ENCODE results near the gene TELO2.

TELO2 gene

GRCh38 chr16:1537138-1537577, 44.0 kb downstream of the TELO2 start (continued):
- TF ChIP-seq, protein P1, sequence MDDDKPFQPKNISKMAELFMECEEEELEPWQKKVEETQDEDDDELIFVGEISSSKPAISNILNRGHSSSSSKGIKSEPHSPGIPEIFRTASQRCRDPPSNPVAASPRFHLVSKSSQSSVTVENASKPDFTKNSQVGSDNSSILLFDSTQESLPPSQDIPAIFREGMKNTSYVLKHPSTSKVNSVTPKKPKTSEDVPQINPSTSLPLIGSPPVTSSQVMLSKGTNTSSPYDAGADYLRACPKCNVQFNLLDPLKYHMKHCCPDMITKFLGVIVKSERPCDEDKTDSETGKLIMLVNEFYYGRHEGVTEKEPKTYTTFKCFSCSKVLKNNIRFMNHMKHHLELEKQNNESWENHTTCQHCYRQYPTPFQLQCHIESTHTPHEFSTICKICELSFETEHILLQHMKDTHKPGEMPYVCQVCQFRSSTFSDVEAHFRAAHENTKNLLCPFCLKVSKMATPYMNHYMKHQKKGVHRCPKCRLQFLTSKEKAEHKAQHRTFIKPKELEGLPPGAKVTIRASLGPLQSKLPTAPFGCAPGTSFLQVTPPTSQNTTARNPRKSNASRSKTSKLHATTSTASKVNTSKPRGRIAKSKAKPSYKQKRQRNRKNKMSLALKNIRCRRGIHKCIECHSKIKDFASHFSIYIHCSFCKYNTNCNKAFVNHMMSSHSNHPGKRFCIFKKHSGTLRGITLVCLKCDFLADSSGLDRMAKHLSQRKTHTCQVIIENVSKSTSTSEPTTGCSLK (tag by site-specific recombination; IDR thresholded peaks at IDR 0.05): no peak
- no peak for TF ChIP-seq ZSCAN30 (tag by site-specific recombination; IDR thresholded peaks at IDR 0.05)
- no peak for TF ChIP-seq PRDM4 (tag by site-specific recombination; IDR thresholded peaks at IDR 0.05)
- TF ChIP-seq GFI1B (tag by site-specific recombination; IDR thresholded peaks at IDR 0.05): no peak
- no peak for TF ChIP-seq ZNF571 (tag by site-specific recombination; IDR thresholded peaks at IDR 0.05)
- no peak for TF ChIP-seq ZNF521 (tag by site-specific recombination; IDR thresholded peaks at IDR 0.05)
- TF ChIP-seq ZBTB8A (tag by site-specific recombination; IDR thresholded peaks at IDR 0.05): no peak
- TF ChIP-seq GLIS2 (tag by site-specific recombination; IDR thresholded peaks at IDR 0.05): no peak

DNA sequence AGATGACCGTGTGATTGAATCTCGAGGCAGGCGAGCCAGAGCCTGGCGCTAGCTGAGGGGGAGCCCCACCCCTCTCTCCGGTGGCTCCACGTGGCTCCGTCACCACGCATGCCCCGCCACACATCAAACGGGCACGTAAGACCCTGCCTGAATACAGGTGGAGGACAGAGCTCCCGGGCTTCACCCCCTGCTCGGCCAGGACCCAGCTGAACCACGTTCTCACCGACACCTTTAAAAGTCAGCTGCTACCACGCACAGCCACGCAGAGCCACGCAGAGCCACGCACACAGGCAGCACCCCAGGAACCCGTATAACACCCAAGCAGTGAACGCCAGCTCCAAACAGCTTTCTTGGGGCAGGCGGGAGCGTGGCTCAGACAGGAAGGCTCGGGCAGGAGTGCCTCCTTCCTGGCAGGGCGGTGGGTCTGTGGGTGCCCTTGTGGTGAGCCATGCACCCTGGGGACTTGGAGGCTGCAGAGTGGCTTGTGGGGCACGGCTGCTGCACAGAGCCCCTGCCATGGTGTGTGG, 44.7 kb downstream of the TELO2 start:
- no peaks in the 10 kb centered on the region for H3K36me3 ChIP-seq (ENCODE audit: control insufficient read depth in 2 of 2, insufficient read depth in 1 of 2, low read length in 2 of 2)
- no peak overlapping the region for H3K4me3 ChIP-seq (ENCODE audit: low read depth, low read length)
- TF ChIP-seq ZNF792 (tag by site-specific recombination; IDR thresholded peaks at IDR 0.05) (no peak), ZBTB48 (tag by site-specific recombination; IDR thresholded peaks at IDR 0.05) (no peak), ZSCAN16 (tag by site-specific recombination; IDR thresholded peaks at IDR 0.05) (no peak), PRDM4 (tag by site-specific recombination; IDR thresholded peaks at IDR 0.05) (no peak), ZNF239 (tag by site-specific recombination; IDR thresholded peaks at IDR 0.05) (no peak), ZNF169 (tag by site-specific recombination; IDR thresholded peaks at IDR 0.05) (no peak), ZNF544 (tag by site-specific recombination; IDR thresholded peaks at IDR 0.05) (no peak), ZBTB44 (tag by site-specific recombination; IDR thresholded peaks at IDR 0.05) (no peak), ZNF114 (tag by site-specific recombination; IDR thresholded peaks at IDR 0.05) (no peak), ZNF26 (tag by site-specific recombination; IDR thresholded peaks at IDR 0.05) (no peak), ZNF341 (tag by site-specific recombination; IDR thresholded peaks at IDR 0.05; ENCODE audit: low read depth) (no peak), ZSCAN23 (tag by site-specific recombination; IDR thresholded peaks at IDR 0.05) (no peak)
- TF ChIP-seq, protein P2, sequence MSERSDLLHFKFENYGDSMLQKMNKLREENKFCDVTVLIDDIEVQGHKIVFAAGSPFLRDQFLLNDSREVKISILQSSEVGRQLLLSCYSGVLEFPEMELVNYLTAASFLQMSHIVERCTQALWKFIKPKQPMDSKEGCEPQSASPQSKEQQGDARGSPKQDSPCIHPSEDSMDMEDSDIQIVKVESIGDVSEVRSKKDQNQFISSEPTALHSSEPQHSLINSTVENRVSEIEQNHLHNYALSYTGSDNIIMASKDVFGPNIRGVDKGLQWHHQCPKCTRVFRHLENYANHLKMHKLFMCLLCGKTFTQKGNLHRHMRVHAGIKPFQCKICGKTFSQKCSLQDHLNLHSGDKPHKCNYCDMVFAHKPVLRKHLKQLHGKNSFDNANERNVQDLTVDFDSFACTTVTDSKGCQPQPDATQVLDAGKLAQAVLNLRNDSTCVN (tag by site-specific recombination; optimal IDR thresholded peaks at IDR 0.05): no peak
- TF ChIP-seq, protein P3, sequence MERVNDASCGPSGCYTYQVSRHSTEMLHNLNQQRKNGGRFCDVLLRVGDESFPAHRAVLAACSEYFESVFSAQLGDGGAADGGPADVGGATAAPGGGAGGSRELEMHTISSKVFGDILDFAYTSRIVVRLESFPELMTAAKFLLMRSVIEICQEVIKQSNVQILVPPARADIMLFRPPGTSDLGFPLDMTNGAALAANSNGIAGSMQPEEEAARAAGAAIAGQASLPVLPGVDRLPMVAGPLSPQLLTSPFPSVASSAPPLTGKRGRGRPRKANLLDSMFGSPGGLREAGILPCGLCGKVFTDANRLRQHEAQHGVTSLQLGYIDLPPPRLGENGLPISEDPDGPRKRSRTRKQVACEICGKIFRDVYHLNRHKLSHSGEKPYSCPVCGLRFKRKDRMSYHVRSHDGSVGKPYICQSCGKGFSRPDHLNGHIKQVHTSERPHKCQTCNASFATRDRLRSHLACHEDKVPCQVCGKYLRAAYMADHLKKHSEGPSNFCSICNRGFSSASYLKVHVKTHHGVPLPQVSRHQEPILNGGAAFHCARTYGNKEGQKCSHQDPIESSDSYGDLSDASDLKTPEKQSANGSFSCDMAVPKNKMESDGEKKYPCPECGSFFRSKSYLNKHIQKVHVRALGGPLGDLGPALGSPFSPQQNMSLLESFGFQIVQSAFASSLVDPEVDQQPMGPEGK (tag by site-specific recombination; IDR thresholded peaks at IDR 0.05): no peak
- TF ChIP-seq, protein P4, sequence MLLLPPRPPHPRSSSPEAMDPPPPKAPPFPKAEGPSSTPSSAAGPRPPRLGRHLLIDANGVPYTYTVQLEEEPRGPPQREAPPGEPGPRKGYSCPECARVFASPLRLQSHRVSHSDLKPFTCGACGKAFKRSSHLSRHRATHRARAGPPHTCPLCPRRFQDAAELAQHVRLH (tag by site-specific recombination; IDR thresholded peaks at IDR 0.05): no peak
- ChIA-PET CTCF (interaction anchor here (0.6 to 0.9 kb wide), 2 partner anchors 12 to 28 kb away, joined by 3 read pairs; no protein-coding TSS in a partner anchor), POLR2A (no interaction called here)
- H3K4me1 ChIP-seq (ENCODE audit: control insufficient read depth, insufficient read depth, low read length): no peaks in the 10 kb centered on the region
- no peak overlapping the region for H3K27ac ChIP-seq (ENCODE audit: extremely low read depth, low read depth, low read length)
- no peaks in the 10 kb centered on the region for H3K9me3 ChIP-seq (ENCODE audit: control insufficient read depth, insufficient read depth, low read depth, low read length)
